ENCODE data around the gene ARMC5.

DNA sequence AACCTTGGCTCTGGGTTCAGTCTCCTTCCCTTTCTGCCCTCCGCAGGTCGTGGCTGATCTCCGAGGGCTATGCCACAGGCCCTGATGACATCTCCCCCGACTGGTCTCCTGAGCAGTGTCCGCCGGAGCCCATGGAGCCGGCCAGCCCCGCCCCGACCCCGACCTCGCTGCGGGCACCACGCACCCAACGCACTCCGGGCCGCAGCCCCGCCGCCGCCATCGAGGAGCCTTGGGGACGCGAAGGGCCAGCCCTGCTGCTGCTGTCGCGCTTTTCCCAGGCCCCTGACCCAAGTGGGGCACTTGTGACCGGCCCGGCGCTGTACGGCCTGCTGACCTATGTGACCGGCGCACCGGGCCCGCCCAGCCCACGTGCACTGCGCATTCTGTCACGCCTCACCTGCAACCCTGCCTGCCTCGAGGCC lies 5.1 kb downstream of the ARMC5 start:
- TF ChIP-seq, protein P1, sequence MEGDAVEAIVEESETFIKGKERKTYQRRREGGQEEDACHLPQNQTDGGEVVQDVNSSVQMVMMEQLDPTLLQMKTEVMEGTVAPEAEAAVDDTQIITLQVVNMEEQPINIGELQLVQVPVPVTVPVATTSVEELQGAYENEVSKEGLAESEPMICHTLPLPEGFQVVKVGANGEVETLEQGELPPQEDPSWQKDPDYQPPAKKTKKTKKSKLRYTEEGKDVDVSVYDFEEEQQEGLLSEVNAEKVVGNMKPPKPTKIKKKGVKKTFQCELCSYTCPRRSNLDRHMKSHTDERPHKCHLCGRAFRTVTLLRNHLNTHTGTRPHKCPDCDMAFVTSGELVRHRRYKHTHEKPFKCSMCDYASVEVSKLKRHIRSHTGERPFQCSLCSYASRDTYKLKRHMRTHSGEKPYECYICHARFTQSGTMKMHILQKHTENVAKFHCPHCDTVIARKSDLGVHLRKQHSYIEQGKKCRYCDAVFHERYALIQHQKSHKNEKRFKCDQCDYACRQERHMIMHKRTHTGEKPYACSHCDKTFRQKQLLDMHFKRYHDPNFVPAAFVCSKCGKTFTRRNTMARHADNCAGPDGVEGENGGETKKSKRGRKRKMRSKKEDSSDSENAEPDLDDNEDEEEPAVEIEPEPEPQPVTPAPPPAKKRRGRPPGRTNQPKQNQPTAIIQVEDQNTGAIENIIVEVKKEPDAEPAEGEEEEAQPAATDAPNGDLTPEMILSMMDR (IDR thresholded peaks at IDR 0.05; ENCODE audit: borderline replicate concordance, extremely low read depth, low read length, poor library complexity, severe bottlenecking) = no peak
- TF ChIP-seq EZH2 (IDR thresholded peaks at IDR 0.05; ENCODE audit: borderline replicate concordance, low read depth, low read length, severe bottlenecking) = no peak
